CD4-positive, alpha-beta T cell treated with Interleukin-17A for 1 hour (primary cell): ENCODE measurements around the gene CRKL.
"Not testable (repeated sequence)": the region's sequence is repeated elsewhere in the genome, so short reads cannot be mapped to it uniquely, and the experiment has no call there.

Experiments used
- DNase-seq: peaks from one replicate; pipeline ENCODE4 v3.0.0-alpha.2; 2020

Gene CRKL

GRCh38 chr22:20935780-20936539 is 18.8 kb downstream of the CRKL start:
- not testable (repeated sequence) for DNase-seq

GRCh38 chr22:20937031-20937793 is 20.0 kb downstream of the CRKL start:
- DNase-seq = no peak

- DNase-seq = no peak
Measured at GRCh38 chr22:20937794-20938671, 20.8 kb downstream of the CRKL start.

DNA sequence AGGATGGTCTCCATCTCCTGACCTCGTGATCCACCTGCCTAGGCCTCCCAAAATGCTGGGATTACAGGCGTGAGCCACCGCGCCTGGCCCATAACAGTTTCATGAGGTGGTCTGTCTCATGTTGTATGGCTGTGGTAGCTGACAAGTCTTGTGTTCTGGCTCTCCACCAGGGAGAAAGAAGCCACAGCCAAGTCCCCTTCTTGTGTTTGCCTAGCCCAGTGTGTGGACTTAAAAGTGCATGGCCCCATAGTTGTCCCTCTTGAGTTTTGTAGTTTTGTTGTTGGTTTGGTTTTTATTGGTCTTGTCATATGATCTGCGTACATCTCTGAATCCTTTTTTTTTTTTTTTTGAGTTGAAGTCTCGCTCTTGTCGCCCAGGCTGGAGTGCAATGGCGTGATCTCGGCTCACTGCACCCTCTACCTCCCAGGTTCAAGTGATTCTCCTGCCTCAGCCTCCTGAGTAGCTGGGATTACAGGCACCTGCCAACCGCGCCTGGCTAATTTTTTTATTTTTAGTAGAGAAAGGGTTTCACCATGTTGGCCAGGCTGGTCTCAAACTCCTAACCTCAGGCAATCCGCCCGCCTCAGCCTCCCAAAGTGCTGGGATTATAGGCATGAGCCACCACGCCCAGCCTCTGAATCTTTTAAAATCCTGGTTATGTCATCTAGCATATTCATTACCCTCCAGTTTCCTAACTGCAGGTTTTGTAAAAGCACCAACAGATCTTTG is 22.4 kb downstream of the CRKL start:
- DNase-seq = not testable (repeated sequence)

DNA sequence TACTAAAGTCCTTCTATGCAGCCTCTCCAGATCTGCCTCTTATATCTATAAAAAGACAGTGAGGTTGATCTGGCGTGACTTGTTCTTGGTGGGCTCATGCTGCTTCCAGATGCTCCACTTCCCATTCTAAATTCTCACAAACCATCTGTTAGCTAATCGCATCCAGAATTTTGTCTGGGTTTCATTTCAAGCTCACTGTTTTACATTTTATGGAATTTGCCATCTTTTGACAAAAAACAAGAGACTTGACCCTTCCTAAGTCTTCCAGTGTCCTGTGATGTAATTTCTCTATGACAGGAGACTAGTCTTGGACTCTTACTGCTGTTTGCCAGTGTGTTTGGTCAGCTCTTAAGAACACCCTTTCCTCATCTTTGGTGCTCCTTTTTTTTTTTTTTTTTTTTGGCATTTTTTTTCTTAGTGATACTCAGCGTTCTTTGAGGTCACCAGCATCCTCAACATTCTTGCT is 23.0 kb downstream of the CRKL start:
- DNase-seq = no peak

DNA sequence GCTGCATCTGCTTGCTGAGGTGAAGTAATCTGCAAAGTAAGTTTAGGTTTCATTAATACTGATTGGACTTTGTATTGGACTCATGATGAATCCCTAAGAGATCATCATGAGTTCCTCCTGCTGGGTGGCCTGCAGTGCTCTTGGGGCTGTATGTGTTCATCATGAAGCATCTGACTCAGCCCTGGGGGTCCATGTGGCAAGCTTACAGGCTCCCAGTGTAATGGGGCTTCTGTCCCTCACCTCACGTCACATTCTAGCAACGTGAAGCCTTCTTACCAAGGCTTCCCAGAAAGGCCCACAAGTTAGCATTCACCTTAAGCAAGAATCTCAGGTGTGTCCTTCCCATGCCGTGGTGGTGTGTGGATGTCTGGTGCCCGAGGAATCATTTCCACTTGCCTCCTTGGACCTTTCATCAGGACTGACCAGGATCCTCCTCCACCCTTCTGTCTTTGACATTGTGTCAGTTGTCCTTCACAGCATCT is 23.7 kb downstream of the CRKL start:
- DNase-seq = no peak

DNA sequence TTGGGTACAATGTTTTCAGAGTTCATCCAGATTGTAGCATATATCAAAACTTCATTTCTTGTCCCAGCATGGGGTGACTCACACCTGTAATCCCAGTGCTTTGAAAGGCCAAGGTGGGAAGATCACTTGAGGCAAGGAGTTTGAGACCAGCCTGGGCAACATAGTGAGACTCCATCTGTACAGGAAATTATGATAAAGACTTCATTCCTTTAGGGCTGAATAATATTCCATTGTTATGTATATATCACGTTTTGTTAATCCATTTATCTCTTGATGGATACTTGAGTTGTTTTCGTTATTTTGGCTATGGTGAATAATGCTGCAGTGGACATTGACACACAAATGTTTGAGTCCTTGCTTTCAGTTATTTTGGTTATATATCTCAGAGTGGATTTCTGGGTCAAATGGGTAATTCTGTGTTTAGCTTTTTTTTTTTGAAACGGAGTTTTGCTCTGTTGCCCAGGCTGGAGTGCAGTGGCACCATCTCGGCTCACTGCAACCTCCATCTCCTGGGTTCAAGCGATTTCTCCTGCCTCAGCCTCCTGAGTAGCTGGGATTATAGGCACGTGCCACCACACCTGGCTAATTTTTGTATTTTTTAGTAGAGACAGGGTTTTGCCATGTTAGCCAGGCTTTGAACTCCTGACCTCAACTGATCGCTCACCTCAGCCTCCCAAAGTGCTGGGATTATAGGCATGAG is 25.1 kb downstream of the CRKL start:
- not testable (repeated sequence) for DNase-seq

GRCh38 chr22:20943104-20943933 is 26.1 kb downstream of the CRKL start:
- DNase-seq = no peak

DNA sequence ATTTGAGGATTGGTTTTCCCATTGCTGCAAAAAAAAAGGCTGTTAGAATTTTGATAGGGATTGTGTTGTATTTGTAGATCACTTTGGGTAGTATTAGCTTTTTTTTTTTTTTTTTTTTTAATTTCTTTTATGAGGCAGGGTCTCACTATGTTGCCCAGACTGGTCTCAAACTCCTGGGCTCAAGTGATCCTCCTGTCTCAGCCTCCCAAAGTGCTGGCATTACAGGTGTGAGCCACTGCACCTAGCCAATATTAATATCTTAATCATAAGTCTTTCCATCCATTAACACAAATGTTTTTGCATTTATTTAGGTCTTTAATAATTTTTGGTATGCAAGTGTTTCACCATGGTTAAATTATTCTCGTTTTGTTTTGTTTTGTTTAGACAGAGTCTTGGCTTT is 26.8 kb downstream of the CRKL start:
- no peak for DNase-seq

DNA sequence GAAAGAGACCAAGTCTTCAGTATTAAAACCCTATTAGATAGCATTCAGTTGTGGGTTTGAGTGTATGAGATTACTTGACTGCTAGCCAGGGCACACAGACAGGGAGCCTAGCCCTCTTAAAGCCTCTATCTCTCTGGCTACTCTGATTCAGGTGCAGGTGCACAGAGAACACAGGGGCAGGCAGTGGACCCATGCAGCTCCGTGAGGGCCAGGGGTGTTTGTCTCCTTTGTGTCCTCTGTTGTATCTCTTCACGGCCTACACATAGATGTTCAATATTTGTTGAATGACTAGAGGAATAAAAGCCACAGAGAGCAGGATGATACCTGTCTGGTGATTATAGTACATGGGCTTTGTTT is 28.3 kb downstream of the CRKL start:
- no peak for DNase-seq

- no peak for DNase-seq
Measured at GRCh38 chr22:20946080-20946986, 29.1 kb downstream of the CRKL start.

GRCh38 chr22:20946991-20947390 is 29.8 kb downstream of the CRKL start:
- DNase-seq = no peak

GRCh38 chr22:20948450-20948849 is 31.2 kb downstream of the CRKL start:
- no peak for DNase-seq

DNA sequence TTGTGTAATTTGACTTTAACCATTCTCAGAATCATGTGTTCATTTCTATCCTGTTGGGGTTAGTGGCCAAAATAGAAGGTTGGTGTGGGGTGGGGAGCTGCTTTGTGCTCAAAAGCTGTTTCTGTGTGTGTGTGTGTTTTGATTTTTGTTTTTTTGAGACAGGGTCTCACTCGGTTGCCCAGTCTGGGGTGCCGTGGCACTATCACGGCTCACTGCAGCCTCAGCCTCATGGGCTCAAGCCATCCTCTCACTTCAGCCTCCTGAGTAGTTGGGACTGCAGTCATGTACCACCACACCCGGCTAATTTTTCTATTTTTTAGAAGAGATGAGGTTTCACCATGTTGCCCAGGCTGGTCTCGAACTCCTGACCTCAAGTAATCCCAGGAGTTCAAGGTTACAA is 31.8 kb downstream of the CRKL start:
- DNase-seq = no peak

DNA sequence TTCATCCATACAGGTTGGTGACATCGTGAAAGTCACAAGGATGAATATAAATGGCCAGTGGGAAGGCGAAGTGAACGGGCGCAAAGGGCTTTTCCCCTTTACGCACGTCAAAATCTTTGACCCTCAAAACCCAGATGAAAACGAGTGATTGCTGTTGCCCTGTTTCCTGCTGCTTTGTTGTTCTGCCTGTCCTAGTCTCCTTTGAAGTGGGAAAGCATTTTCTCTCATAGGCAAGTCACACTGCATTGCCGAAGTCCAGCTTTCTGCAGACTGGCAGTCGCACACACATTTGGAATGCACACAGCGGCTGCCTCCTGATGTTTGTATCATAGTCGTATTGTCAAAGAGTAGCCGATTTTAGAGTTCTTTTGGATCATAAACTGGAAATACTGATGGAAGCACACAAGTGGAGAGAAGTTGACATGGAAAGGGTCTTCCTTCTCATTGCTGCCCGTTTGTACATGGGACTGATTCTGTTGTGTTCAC is 32.5 kb downstream of the CRKL start:
- DNase-seq = no peak

GRCh38 chr22:20951151-20951931 is 34.1 kb downstream of the CRKL start:
- no peak for DNase-seq

DNA sequence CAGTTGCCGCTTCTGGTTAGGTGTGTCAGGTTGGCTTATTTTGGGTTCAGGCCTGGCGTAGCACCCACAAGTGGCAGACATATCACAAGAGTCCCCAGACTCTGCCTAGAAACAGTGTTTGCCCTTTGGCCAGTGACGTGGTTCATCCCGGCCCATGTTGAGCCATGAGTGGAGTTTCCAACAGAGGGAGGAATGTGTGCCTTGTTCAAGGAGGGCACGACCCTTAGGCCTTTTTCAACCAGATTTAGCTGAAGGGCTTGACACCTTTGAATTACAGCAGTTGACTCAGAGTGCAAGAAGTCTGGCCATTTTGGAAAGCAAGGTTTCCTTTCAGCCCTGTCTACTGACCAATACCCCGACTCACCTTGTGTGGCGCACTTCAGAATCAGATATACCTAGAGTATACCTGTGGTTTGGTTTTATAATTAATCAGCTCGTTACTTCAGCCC is 34.7 kb downstream of the CRKL start:
- no peak for DNase-seq

DNA sequence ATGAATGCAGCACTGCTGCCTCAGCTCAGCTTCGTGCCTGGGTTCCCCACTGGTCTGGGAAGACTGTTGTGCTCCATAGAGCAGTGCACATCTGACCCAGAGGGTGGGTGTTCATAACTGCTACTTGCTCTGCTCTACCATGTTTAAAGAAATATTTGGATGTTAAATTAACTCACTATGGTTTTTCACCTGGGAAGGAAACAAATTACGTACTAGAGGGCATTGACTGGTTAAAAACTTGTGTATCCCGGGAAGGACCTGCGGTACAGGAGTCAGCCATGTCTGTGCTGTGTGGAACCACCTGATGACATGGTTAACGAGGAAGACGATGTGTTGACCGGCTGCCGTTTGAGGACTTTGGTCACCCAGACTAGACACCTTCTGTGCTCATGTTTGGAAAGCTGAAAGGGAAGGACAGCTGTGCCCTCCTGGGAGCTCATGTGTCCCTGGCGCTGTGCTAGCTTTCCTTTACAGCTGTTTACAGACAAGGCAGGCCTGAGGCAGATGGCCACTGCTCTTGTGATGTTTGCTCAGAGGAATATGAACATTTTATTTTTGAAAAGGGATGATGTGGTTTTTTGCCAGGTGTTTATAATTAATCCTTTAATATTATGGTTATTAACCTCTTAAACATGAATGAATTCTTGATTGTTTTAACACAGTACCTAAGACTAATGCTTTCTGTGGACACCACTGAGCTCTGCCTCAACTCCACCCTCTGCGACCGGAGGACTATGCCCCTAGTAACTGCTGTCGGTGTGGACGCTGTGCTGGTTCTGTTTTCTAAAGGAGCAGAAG is 35.5 kb downstream of the CRKL start:
- DNase-seq = no peak
